Measurements from ENCODE around the gene TPRA1. TPM values are rescaled to one million over a fixed set of nuclear protein-coding genes. Genes with fewer than 3 reads are reported as not detected.

TPRA1 gene
- total and polyA plus RNA-seq, 10 donors = 16.1 to 42.3 (median 29.6) TPM

GRCh38 chr3:127544192-127544802 is 46.2 kb downstream of the TPRA1 start:
- H3K27ac ChIP-seq = peak overlapping the region in 1 of 8 donors; percentile 19
- no peak overlapping the region for H3K4me3 ChIP-seq
- no peaks in the 10 kb centered on the region for H3K9me3 ChIP-seq
- peak; percentile 49 to 94 (median 86) for TF ChIP-seq CTCF (IDR thresholded peaks at IDR 0.05 in 8 of 11, conservative IDR thresholded peaks at IDR 0.05 in 3 of 11)
- TF ChIP-seq POLR2A (IDR thresholded peaks at IDR 0.05) = no peak
- TF ChIP-seq POLR2AphosphoS5 (IDR thresholded peaks at IDR 0.05) = no peak
- H3K4me1 ChIP-seq = peaks cover 0 to 29% (median 16%) of the 10 kb centered on the region in 6 donors
- intact Hi-C loops (cut with DNase I; ENCODE audit: low total_unique reads) = no loop called here
- no peaks in the 10 kb centered on the region for H3K36me3 ChIP-seq
- DNase-seq = peak; percentile 88
- WGBS, 5 donors = 10 to 37% (median 28%) methylated on average over 2 to 10 of the region's 10 CpGs
- no peaks in the 10 kb centered on the region for H3K27me3 ChIP-seq (replicated peaks in 1 of 7)

- 85 to 96% (median 91%) methylated on average over 12 of the region's 12 CpGs for WGBS, 5 donors
- DNase-seq = no peak
- intact Hi-C loops (cut with DNase I; ENCODE audit: low total_unique reads) = no loop called here
- H3K4me3 ChIP-seq = no peak overlapping the region
- H3K27me3 ChIP-seq (replicated peaks in 1 of 7) = no peaks in the 10 kb centered on the region
- no peak overlapping the region for H3K27ac ChIP-seq
- no peaks in the 10 kb centered on the region for H3K36me3 ChIP-seq
- no peak for TF ChIP-seq POLR2AphosphoS5 (IDR thresholded peaks at IDR 0.05)
- TF ChIP-seq POLR2A (IDR thresholded peaks at IDR 0.05) = no peak
- TF ChIP-seq CTCF (IDR thresholded peaks at IDR 0.05 in 8 of 11, conservative IDR thresholded peaks at IDR 0.05 in 3 of 11) = no peak
- H3K4me1 ChIP-seq = peaks cover 0 to 29% (median 15%) of the 10 kb centered on the region in 6 donors
- no peaks in the 10 kb centered on the region for H3K9me3 ChIP-seq
Measured at GRCh38 chr3:127543441-127543840, 47.1 kb downstream of the TPRA1 start.

GRCh38 chr3:127542441-127542952 is 48.0 kb downstream of the TPRA1 start:
- 91 to 96% (median 92%) methylated on average over 12 to 14 of the region's 14 CpGs for WGBS, 5 donors
- H3K27me3 ChIP-seq (replicated peaks in 1 of 7) = peaks cover 0 to under 1% (median 0%) of the 10 kb centered on the region in 7 donors
- intact Hi-C loops (cut with DNase I; ENCODE audit: low total_unique reads) = no loop called here
- no peak overlapping the region for H3K27ac ChIP-seq
- DNase-seq = no peak
- H3K9me3 ChIP-seq = no peaks in the 10 kb centered on the region
- H3K4me1 ChIP-seq = peaks cover 0 to 19% (median 8%) of the 10 kb centered on the region in 6 donors
- TF ChIP-seq POLR2AphosphoS5 (IDR thresholded peaks at IDR 0.05) (no peak), POLR2A (IDR thresholded peaks at IDR 0.05) (no peak), CTCF (IDR thresholded peaks at IDR 0.05 in 8 of 11, conservative IDR thresholded peaks at IDR 0.05 in 3 of 11) (no peak)
- H3K4me3 ChIP-seq = no peak overlapping the region
- no peaks in the 10 kb centered on the region for H3K36me3 ChIP-seq

GRCh38 chr3:127541320-127541719 is 49.2 kb downstream of the TPRA1 start:
- DNase-seq = no peak

More at GRCh38 chr3:127541320-127541719, 49.2 kb downstream of the TPRA1 start:
- Histone ChIP-seq H3K9me3 (no peaks in the 10 kb centered on the region), H3K27me3 (replicated peaks in 1 of 7) (peaks cover 0 to 12% (median 0%) of the 10 kb centered on the region in 7 donors), H3K27ac (no peak overlapping the region), H3K4me1 (peaks cover 0 to 9% (median 2%) of the 10 kb centered on the region in 6 donors), H3K36me3 (no peaks in the 10 kb centered on the region), H3K4me3 (no peak overlapping the region)
- 77 to 85% (median 83%) methylated on average over 5 of the region's 5 CpGs for WGBS, 5 donors
- intact Hi-C loops (cut with DNase I; ENCODE audit: low total_unique reads) = no loop called here
- TF ChIP-seq CTCF (IDR thresholded peaks at IDR 0.05 in 8 of 11, conservative IDR thresholded peaks at IDR 0.05 in 3 of 11) (no peak), POLR2A (IDR thresholded peaks at IDR 0.05) (no peak), POLR2AphosphoS5 (IDR thresholded peaks at IDR 0.05) (no peak)
